Measurements from ENCODE around the gene GMDS.
A peak's percentile ranks its signal among the peaks of the same experiment; 100 is the strongest.

Gene GMDS

DNA sequence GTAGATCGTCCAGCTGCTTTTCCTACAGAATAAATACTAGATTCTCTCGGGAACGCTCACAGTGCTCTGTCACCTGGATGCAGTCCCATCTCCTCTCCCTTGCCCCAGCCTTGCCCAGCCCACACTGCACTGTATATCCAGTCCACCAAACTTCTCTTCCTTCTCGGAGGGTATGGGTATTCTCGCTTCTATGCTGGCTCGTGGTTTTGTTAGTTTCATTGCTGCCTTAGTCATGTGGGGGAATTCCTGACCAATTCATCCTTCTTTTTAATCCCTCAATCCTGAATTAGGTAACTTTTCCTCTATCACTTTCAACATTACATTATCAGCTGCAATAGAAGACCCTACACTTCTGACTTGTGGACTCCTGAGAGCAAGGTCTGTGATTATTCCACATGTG is 252.4 kb downstream of the GMDS start:
- intact Hi-C loops (cut with DNase I; ENCODE audit: low total_unique reads): no loop called here
- Histone ChIP-seq H3K27me3 (no peaks in the 10 kb centered on the region), H3K9me3 (no peaks in the 10 kb centered on the region), H3K4me3 (no peak overlapping the region), H3K4me1 (peaks cover 0 to under 1% (median 0%) of the 10 kb centered on the region in 4 donors), H3K36me3 (no peaks in the 10 kb centered on the region), H3K27ac (no peak overlapping the region)
- TF ChIP-seq, protein P1, sequence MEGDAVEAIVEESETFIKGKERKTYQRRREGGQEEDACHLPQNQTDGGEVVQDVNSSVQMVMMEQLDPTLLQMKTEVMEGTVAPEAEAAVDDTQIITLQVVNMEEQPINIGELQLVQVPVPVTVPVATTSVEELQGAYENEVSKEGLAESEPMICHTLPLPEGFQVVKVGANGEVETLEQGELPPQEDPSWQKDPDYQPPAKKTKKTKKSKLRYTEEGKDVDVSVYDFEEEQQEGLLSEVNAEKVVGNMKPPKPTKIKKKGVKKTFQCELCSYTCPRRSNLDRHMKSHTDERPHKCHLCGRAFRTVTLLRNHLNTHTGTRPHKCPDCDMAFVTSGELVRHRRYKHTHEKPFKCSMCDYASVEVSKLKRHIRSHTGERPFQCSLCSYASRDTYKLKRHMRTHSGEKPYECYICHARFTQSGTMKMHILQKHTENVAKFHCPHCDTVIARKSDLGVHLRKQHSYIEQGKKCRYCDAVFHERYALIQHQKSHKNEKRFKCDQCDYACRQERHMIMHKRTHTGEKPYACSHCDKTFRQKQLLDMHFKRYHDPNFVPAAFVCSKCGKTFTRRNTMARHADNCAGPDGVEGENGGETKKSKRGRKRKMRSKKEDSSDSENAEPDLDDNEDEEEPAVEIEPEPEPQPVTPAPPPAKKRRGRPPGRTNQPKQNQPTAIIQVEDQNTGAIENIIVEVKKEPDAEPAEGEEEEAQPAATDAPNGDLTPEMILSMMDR (IDR thresholded peaks at IDR 0.05): no peak
- DNase-seq: no peak

DNA sequence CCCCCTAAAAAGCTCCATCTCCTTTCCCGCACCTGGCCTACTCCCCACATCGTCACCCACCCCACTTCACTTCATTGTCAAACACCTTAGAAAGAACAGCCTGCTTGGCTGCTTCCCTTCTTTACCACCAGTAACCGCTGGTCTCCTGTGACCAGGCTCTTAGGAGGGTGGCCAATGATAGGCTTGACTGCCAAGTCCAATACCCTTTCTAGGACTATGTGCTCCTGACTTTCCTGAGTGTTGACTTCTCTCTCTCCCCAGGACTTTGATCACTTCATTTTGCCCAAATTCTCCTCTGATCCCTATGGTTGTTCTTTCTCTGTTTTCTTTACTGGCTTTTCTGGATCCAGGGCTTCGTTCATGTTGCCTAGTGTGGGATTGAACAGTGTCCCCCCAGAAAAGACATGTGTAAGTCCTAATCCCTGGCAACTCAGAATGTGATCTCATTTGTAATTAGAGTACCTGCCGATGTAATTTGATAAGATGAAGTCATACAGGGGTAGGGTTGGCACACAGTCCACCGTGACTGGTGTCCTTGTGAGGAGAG is 254.0 kb downstream of the GMDS start:
- TF ChIP-seq, protein P1 (IDR thresholded peaks at IDR 0.05): no peak

DNA sequence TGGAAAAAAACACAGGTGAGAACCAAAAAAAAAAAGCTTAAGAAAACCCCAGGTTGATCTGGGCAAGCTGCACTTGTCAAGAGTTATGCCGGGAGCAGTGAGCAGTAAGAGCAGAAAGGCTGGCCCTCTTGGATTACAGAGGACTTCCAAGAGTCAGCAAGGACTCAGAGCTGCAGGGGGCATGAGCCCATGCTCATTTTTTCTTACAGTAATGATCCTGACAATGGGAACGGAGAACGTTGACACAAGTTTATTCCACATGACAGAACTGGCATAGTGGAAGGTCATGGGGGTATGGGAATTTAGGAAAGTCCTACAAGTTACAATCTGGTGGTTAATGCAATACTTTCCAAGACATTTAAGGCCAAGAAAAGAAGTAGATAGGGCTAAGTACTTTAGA is 256.6 kb downstream of the GMDS start:
- intact Hi-C loops (cut with DNase I; ENCODE audit: low total_unique reads): no loop called here
- Histone ChIP-seq H3K36me3 (no peaks in the 10 kb centered on the region), H3K27me3 (no peaks in the 10 kb centered on the region), H3K27ac (no peak overlapping the region), H3K9me3 (no peaks in the 10 kb centered on the region), H3K4me1 (peaks cover 0 to 18% (median 2%) of the 10 kb centered on the region in 4 donors), H3K4me3 (no peak overlapping the region)
- TF ChIP-seq, protein P1 (IDR thresholded peaks at IDR 0.05): no peak
- DNase-seq: no peak

More for the DNA sequence above, 254.0 kb downstream of the GMDS start:
- Histone ChIP-seq H3K4me3 (no peak overlapping the region), H3K9me3 (no peaks in the 10 kb centered on the region), H3K27me3 (no peaks in the 10 kb centered on the region), H3K27ac (no peak overlapping the region), H3K4me1 (peaks cover 0 to 17% (median 2%) of the 10 kb centered on the region in 4 donors), H3K36me3 (no peaks in the 10 kb centered on the region)
- intact Hi-C loops (cut with DNase I; ENCODE audit: low total_unique reads): no loop called here
- DNase-seq: no peak

DNA sequence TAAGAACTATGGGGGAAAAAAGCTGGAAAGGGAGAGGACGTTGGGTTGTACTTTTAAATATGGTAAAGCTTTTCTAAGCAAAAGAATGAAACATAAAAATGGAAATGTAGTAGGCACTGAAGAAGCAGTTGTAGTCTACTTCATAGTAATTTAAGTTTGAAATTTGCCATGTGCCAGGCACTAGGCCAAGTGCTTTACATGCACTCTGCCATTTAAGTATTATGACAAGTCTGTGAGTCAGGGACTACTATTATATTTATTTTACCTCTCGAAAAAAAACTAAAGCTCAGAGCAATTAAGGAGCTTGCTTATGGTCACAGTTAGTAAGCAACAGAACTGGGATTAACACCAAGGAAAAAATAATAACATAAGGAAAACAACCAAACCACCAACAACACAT is 257.8 kb downstream of the GMDS start:
- intact Hi-C loops (cut with DNase I; ENCODE audit: low total_unique reads): no loop called here
- DNase-seq: no peak

DNA sequence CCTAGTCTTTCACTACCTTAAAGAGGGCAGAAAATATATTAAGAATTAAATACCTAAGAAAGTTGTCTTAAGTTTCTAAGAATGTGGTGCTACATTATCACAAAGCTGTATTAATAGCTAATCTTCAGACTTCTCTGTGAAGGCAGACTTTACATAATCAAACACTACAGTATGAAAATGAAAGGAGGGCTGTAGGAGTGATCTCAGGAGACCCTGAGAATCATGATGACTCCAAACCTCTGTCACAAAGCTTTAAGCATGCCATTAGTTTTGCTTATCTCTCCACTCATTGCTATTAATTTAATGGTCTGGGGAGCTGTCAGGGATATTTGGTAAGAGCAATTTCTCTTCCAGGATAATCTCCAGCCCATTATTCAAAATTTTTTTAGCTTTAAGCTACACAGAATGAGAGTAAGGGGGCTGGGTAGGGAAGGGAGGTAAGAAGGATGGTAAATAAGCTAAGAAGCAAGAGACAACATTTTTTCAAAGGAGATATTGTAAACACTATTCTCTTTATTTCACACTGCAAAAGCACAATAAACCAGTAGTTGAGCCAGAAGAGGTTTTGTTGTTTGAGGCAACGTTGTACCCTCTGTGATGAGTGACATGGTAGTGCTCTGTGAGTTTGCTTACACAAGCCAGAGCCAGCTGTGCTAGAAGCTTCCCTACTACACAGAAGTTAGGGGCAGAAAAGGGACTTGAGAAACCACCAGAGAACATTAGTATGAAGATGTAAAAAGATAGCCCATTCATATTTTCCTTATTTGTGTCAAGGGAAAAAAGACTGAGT is 258.8 kb downstream of the GMDS start:
- no peak for DNase-seq
- TF ChIP-seq, protein P1 (IDR thresholded peaks at IDR 0.05): no peak
- Histone ChIP-seq H3K4me3 (no peak overlapping the region), H3K4me1 (peaks cover 0 to 18% (median 2%) of the 10 kb centered on the region in 4 donors), H3K27ac (peak overlapping the region; percentile 20 to 47), H3K9me3 (no peaks in the 10 kb centered on the region), H3K27me3 (no peaks in the 10 kb centered on the region), H3K36me3 (no peaks in the 10 kb centered on the region)
- intact Hi-C loops (cut with DNase I; ENCODE audit: low total_unique reads): no loop called here

More for the DNA sequence above, 257.8 kb downstream of the GMDS start:
- Histone ChIP-seq H3K4me3 (no peak overlapping the region), H3K36me3 (no peaks in the 10 kb centered on the region), H3K9me3 (no peaks in the 10 kb centered on the region), H3K27ac (peak overlapping the region in 1 of 2 donors; percentile 47), H3K27me3 (no peaks in the 10 kb centered on the region), H3K4me1 (peaks cover 0 to 18% (median 2%) of the 10 kb centered on the region in 4 donors)
- TF ChIP-seq, protein P1 (IDR thresholded peaks at IDR 0.05): no peak

Data from tibial artery (tissue), 4 donors.